ENCODE data around the gene NCKAP5.

NCKAP5 gene

DNA sequence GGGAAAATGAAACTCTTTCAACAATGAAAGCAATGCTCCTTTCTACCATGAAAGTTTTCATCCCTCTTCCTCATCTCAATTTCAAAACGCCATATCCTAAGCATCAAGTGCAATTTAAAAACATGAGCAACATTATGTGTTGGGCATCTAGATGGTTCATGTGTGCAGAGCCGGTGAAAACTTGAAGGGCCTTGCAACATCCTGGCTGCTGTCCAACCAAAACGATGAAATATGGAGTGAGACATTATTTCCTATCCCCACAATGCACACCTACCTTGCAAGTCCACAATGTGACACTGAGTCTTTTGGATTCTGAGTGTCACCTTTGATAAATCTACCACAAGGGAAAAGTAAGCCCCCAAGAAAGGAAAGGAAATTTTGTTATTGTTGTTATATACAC is 110.0 kb downstream of the NCKAP5 start:
- DNase-seq (ENCODE audit: low read depth): no peak

DNA sequence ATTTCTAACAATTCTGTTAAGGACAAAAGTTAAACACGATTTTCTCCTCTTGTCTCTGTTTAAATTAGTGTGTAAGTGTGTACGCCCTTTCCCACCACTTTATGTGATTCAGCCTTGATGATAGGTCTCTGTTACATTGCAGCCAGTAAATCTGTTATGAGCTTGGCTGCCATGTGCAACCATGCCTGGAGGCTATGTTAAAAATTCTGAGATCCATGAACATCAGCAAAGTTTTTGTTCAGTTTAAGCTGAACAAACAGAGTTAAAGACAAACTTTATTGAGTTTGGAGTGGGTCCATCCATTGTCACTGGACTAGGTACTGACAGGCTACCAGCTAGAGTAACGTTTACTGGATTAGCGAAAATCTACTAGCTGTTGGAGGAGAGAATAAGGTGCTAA is 110.4 kb downstream of the NCKAP5 start:
- DNase-seq (ENCODE audit: low read depth): no peak

GRCh38 chr2:133456971-133457370 is 111.3 kb downstream of the NCKAP5 start:
- no peak for DNase-seq (ENCODE audit: low read depth)

GRCh38 chr2:133456156-133456555 is 112.1 kb downstream of the NCKAP5 start:
- DNase-seq (ENCODE audit: low read depth): no peak

GRCh38 chr2:133453032-133453431 is 115.2 kb downstream of the NCKAP5 start:
- DNase-seq (ENCODE audit: low read depth): no peak

DNA sequence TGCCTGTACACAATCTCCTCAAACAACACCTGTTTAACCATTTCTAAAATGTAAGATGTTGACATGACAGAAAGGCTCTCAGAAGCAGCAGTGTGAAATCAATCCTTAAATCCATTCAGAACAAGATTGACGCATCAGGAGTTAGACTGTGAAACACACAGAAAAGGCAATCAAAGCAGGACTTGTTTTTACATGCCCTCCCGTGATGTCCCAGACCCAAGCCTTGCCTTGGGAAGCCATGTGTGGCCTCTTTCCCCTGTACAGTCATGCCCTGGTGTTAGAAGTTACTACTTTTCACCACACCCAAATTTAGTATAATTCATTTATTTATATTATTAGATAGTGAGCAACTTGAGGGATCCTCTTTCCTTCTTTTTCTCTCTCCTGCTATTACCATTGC is 115.7 kb downstream of the NCKAP5 start:
- no peak for DNase-seq (ENCODE audit: low read depth)

GRCh38 chr2:133452146-133452545 is 116.1 kb downstream of the NCKAP5 start:
- DNase-seq (ENCODE audit: low read depth): no peak

DNA sequence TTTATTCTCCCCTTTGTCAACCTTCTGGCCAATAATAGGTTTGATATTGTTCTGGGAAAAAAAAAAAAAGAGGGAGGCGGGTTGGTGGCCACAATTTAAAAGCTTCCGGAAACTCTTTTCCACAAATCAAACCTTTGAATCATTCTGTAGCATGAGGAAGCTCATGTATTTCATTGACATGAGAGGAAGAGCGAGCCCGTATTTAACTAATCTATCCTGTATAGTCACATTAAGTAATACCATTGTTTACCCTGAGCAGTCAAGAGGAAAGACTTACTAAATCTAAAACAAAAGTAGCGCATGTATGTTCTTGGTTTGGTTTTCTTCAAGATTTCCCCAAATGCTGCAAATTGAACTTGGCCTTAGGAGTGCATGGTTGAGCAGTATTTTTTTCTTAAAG is 120.1 kb downstream of the NCKAP5 start:
- no peak for DNase-seq (ENCODE audit: low read depth)

DNA sequence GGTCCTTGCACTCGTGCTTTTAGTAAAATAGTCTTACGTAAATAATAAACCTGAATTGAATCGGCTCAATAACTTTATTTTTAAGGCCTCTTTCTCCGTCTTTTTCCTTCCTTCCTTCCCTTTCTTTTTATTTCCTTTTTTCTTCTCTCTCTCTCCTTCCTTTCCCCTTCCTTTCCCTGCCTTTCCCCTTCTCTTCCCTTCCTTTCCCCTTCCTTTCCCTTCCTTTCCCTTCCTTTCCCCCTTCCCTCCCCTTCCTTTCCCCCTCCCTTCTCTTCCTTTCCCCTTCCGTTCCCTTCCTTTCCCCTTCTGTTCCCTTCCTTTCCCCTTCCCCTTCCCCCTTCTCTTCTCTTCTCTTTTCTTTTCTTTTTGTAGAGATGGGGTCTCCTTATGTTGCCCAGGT is 121.0 kb downstream of the NCKAP5 start:
- DNase-seq (ENCODE audit: low read depth): no peak

- no peak for DNase-seq (ENCODE audit: low read depth)
These were observed 123.8 kb downstream of the NCKAP5 start for GRCh38 chr2:133444465-133444864.

DNA sequence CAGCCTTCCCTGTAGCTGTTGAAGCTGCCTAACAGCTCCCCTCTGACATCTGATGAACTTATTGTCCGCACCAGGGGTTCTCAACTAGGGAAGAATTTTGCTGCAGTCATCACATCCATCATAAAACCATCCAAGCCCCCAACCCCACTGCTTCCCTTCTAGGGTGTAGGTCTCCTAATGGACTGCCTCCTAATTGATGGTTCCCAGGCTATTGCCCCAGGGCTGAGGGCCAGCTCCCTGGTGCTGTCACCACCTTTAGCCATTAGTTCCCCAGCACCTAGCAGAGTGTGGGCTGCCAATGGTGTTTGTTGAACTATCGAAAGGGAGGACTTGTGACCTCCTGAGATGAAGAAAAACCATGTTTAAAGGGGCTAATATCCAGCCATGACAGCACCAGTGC is 125.9 kb downstream of the NCKAP5 start:
- DNase-seq (ENCODE audit: low read depth): no peak

DNA sequence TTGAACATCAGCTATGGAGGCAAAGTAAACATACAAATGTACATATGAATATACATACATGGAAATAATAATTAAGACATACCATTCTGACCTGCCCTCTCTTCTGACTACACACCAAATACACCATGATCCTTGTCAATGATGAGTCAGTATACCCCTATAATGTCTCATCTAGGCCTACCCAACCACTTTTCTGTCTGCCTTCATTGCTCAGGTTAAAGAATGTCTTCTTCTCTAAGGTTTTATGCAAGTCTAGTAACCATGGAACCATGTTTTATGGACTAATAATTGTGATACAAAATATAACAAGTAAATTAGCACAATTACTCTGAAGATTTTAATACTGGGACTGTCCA is 128.7 kb downstream of the NCKAP5 start:
- DNase-seq (ENCODE audit: low read depth): no peak

GRCh38 chr2:133438848-133439564 is 129.3 kb downstream of the NCKAP5 start:
- DNase-seq (ENCODE audit: low read depth): no peak

DNA sequence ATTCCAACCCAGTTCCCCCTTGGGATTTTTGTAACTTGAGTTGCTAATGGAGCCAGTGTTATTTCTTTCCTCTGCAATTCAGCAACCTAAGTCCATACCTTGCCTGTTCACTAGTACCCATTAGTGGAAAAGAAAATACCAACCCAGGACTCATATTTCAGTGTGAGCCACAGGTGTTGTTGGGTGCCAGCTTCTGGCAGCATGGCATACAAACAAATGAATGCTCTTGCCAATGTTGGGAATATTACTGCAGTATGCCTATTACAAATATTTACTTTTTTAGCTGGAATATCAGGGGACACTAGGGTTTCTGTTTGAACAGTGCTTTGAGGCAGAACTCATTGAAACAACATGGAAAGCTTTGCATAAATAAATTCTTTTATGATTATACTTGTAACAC is 130.2 kb downstream of the NCKAP5 start:
- DNase-seq (ENCODE audit: low read depth): no peak

DNA sequence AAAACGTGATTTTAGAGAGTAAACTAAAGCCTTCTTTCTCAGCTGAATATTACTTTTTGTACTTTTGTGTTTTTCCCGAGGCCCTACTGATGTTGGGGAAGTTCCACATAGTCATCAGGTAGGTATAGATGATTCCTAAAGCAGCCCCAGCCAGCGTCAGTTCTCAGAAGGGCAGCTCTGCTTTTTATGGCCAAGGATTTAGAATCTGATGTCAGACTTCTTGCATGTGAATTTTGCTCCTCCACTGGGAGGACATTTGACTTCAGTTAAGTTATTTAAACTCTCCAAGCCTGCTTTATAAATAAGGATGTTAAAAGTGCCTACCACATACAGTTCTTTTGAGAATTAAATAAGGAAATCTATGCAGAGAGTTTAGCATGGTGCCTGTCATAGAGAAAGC is 130.8 kb downstream of the NCKAP5 start:
- DNase-seq (ENCODE audit: low read depth): no peak

DNA sequence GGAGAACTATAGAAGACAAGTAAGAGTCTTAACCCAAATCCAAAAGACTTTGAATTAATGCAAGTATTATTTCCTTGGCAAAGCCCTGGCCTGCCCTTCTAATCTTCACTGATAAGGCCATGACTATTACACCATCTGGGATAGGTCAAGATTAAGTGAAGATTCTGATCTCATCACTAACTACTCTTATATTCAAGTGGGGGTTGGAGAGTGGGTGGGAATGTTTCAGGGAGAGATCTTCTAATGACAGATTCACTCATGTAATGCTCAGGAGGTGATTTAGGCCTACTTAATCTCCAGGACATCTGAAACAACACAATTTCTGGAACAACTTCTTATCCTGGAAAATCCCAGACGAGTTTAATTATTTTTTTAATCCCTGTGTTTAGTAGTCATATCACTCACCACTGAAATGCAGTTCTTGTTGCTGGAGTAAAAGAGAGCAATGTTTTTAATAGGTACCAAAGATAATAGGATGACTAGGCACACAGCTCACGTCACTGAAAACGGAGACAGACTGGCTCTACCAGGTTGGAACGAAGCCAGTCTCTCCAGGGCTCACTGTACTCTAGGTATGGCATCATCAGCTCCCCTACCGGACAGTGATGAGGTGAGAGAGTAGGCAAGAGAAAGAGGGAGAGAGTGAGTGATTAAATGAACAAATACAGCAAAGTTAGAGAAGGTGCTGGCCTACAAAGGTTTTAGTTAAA is 133.1 kb downstream of the NCKAP5 start:
- no peak for DNase-seq (ENCODE audit: low read depth)

- no peak for DNase-seq (ENCODE audit: low read depth)
These were observed 134.5 kb downstream of the NCKAP5 start for GRCh38 chr2:133433455-133434451.

DNA sequence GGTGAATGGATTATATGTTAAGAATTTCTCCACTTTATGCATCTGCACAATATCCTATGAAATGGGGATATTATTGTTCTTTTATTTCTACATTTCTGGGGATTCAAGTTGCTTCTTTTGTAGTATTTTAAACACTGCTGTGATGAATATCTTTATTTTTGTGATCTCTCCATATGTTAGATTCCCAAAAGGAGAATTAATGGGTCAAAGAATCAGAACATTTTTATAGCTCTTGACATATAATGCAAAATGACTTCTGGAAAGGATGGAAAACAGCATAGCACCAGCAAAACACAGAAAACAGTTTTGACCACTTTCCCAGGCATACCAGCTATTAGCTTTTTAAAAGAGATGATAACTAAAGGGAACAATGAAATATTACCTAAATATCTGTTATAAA is 135.5 kb downstream of the NCKAP5 start:
- DNase-seq (ENCODE audit: low read depth): no peak

DNA sequence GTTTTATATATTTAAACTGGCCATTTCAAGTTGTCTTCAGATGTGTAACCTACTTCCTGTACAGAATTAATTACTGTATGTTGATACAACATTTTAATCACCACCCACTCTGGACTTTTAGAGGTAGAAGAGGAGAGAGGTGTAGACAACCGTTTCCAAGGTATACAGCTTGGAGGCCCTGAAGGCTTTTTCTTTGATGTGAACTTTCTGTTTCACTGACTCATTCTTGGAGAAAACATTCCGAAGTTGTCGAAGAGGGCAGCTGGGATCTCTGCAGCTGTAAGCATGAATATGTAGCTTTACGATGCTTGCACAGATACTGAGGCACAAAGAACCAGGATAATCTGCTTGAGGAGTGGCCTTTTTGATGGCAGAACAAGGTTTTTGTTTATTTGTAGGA is 137.0 kb downstream of the NCKAP5 start:
- no peak for DNase-seq (ENCODE audit: low read depth)

DNA sequence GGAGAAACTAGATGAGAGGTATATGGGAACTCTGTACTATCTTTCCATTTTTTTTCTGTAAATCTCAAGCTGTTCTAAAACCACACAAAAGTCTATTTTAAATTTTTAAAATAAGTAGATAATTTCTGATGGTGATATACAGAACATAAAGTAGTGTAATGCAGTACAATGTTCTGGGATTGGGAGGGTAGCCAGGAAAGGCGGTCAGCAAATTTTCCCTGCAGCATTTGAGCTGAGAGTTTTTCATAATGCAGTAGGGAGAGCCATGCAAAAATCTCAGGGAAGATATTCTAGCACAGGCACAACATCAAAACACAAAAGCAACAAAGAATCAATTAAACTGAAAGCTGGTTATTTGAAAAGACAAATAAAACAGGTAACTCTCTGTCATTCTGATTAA is 141.5 kb downstream of the NCKAP5 start:
- DNase-seq (ENCODE audit: low read depth): no peak

DNA sequence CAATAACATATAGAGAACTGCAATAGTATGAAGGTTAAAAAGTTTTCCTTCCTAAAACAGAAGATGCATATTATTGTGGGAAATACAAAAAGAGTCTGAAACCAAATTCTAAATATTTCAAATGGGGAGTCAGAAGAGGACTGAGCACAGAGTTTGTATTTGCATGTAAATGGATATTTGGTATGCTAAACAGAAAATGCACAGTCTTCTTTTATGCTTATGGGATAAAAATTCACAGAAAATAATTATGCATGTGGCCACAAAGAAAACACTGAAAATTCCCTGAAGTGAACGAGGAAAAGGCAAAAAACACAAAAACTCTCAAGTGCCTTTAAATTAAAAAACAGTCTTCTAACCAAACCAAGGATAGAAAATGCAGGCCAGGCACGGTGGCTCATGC is 142.7 kb downstream of the NCKAP5 start:
- DNase-seq (ENCODE audit: low read depth): no peak

GRCh38 chr2:133424876-133425275 is 143.4 kb downstream of the NCKAP5 start:
- no peak for DNase-seq (ENCODE audit: low read depth)

DNA sequence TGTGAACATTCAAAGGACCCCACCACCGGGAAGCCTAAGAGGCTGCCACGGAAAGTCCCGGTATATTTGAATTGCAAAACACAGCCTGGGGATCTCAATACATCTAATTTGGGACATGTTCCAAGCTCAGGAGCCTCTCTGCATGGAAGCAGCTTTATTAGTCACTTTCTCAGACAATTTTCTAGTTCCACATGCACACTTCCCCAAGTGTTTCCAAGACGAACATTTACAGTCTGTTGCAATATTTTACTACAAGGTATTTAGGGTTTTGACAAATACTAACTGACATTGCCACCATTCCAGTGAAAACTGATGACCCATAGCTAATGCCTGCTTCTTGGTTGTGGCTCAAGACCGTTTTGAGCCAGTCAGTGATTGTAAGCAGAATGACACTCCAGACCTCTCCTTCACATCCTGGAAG is 145.3 kb downstream of the NCKAP5 start:
- DNase-seq (ENCODE audit: low read depth): no peak
